HS-5 (cell line): Measurements from ENCODE around the gene G3BP1.
A peak's percentile ranks its signal among the peaks of the same experiment; 100 is the strongest.
"Not testable (repeated sequence)": the region's sequence is repeated elsewhere in the genome, so short reads cannot be mapped to it uniquely, and the experiment has no call there.

ENCODE experiments used
- DNase-seq: peaks from one replicate; pipeline ENCODE4 v3.0.0-alpha.2; 2012; ENCODE audit warnings: low read depth

G3BP1 gene

DNA sequence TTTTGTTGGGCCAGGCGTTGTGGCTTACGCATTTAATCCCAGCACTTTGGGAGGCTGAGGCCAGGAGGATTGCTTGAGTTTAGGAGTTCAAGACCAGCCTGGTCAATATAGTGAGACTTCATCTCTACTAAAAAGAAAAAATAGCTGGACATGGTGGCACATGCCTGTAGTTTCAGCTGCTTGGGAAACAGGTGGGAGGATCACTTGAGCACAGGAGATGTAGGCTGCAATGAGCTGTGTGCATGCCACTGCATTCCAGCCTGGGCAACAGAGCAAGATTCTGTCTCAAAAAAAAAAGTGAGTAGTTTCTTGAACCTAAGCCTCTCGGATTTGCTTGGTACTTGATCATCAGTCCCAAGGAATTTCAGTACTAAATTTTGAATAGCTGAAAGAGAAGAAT lies 26.9 kb downstream of the G3BP1 start:
- no peak for DNase-seq

DNA sequence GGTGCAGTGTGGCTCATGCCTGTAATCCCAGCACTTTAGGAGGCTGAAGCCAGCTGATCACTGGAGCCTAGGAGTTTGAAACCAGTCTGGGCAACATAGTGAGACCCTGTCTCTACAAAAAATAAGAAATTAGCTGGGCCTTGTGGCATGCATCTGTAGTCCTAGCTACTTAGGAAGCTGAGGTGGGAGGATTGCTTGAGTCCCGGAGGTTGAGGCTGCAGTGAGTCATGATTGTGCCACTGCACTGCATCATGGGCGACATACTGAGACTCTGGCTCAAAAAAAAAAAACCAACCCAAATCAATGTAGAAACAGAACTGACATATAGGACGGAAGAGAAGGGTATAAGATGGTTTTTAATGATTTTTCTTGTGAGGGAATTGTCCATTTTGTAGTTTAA lies 27.7 kb downstream of the G3BP1 start:
- no peak for DNase-seq

DNA sequence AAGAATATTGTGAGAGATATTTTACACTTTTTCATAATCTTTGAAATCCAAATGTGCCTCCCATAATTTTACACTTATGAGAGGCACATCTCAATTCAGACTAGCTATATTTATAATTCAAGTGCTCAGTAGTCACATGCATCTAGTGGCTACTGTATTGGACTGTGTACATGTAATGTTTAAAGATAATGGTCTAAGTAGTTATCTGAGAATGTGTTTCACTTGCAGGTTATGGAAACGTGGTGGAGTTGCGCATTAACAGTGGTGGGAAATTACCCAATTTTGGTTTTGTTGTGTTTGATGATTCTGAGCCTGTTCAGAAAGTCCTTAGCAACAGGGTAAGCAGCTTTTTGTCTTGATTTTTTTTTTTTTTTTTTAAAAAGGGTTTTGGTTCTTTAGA lies 28.8 kb downstream of the G3BP1 start:
- DNase-seq: no peak

DNA sequence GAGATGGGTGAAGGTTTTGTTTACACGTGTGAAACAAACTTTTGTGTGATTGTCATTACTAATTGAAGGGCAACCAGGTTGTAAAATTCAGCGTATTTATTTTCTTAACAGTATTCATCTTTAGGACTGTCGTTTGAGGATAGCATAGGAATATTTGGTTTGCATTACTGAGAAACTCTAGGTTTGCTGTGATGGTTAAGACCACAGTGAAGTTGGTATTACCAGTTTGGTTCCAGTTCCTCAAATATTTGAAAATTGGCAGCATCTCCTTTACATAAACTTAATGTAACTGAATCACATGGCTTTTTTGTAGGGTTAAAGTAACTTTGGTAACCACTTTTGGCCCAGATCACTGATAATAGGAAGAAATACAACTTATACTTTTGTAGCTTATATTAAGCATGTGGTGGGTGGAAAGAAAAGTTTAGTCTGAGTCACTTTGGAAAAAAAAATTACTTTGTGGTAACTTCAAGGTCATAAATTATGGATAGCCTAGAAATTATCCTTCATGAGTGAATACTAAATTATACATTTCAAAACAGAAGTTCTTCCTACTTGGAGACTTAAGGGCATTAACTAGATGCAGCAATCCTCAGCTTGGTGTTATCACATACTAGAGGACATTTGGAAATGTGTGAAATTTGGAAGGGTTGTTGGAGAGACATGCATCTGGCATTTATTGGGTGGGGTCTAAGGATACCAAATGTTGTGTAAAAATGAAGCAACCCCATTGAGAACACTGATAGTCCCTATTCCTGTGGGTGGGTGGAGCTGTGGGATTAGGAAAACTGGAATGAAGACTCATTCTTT lies 33.9 kb downstream of the G3BP1 start:
- peak; percentile 46 for DNase-seq

DNA sequence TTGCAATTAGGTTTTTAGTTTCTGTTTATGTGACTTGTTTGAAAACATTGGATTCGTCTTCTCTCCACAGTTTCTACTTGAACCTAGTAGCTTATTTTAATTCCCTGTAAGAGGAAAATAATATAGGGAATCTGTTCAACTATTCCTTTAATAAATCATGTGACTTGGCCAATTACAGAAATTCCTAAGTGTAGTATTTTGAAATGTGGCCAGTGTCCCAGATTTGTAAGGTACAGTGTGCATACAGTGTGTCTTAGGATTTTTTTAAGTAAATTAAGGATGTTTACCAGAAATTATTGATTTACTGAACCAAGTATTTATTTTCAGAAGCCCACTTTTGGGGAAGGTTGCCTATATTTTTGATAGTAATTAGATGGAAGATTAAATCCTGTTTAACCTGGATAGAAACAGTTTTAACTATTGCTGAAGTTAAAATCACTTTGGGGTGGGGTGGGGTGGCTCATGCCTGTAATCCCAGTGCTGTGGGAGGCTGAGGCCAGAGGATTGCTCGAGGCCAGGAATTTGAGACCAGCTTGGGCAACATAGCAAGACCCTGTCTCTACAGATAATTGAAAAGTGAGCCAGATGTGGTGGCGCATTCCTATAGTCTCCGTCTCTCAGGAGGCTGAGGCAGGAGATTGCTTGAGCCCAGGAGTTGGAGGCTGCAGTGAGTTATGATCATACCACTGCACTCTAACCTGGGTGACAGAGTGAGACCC lies 36.9 kb downstream of the G3BP1 start:
- DNase-seq: no peak

DNA sequence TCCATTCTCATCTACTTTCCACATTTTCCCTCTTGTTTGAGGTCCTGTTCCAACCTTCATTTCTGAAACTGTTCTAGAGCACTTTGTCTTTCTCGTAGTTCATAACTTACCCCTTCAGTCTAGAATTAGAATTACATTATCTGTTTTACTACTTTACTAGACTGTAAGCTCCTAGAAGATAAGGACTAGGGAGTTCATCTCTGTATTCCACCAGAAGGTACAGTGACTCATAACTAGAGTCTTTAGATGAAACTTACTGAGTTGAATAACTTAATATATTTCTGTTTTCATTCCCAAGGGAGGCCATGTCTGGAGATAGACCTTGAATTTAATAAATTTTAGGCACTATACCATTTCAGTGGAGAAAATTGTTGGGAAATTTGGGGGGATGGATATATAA lies 38.7 kb downstream of the G3BP1 start:
- DNase-seq: no peak

DNA sequence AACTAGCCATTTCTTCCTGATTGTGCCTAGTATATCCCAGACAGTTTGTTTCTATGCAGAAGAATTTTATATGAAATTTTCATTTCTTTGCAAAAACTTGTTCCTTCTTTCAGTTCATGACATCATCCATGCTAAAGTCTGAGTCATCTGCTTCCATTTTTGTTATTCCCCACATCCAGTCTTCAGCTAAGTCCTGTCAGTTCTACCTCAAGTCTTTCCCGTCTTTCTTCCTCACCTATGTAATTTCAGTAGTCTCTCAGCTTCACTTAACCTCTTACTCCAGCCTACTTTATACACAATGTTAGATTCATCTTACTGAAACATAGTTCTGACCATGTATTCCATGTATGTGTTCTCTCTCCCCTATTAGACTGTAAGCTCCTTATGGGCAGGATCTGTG lies 39.1 kb downstream of the G3BP1 start:
- no peak for DNase-seq

DNA sequence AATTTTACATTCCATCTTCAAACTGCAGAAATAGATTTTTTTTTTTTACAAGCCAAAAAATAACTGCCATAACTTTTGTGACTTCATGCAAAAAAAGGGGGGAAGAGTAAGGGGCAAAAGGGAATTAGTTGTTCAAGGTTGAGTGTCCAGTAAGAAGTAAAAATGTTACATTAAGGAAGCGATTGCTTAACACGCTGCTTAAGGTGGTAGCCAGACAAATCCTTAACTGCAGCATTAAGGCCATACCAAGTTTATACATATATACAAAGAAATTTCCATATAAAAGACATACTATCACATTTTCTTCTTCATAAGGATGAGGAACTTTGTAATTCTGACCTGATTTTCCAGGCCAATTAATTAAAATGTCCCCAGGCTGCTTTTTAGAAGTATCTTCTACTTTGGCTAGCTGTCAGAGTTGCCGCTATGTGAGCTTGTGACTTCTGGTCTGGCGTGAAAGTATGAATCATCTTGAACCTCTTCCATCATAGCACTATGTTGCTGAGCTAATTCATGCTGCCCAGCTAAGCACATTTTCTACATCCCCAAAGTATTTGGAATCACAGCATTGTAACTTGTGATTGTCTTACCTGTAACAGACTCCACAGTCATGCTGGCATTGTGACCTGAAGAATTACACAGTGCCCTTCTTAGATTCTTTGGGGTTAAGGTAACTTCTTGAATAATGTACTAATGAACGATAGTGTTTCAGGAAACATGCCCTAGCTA lies 40.0 kb downstream of the G3BP1 start:
- DNase-seq: no peak

DNA sequence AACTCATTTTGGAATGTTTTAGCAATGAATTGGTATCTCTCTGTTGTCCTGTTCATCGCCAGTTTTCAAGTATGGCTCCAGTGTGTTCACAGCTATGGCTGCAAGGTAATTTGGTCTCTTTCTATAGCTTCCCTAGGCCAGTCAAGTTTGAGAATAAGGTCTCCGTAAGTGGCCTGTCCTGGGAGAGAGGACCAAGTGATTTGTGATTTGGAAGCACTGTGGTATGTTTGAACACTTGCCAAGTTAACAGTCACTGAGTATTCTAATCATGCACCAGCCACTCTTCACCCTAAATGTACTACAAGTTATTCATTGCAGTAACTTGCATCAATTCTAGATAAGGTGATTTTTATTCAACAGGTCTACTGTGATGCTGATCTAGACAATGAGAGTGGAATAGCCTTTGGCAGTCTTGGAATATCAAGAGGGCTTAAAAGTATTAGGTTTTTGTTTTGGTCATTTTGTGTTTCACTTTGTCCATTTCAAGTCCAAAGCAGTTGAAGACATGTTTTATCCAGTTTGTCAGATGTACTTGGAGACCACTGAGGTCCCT lies 41.1 kb downstream of the G3BP1 start:
- DNase-seq: no peak

DNA sequence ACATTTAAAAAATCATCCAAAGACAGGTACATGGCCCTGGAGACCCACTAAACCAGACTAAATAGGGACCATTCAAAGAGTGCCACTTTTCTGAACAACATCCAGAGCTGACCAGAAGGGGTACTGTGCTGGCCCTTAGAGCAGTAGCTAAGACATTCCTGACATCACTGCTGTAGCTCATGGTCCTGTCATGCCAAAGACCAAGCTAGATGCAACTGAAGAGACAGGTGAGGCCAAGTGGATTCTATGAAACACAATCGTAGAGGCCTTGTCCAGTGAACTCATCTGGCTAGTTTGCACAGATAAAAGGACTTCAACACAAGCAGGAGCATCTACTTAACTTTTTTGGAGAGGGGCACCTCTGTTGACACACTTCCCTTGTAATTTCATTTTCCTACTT lies 43.3 kb downstream of the G3BP1 start:
- no peak for DNase-seq

DNA sequence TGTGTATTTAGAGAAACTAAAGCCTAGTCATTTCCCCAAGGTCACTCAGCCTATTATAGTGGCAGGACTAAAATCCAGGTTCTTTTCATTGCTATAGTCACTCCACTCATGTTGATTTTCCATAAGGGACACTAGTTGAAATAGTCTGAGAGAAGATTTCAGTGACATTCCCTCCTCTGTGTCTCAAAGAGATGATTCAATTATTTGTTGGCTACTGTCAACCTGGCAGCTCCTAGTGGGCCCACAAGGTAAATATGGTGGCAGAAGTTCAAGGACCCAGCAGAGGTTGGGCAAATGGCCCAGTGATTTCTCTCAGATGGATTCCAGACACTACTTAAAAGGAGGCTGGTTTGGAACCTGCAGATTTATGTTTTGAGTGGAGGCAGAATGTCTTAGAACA lies 48.1 kb downstream of the G3BP1 start:
- DNase-seq: no peak

DNA sequence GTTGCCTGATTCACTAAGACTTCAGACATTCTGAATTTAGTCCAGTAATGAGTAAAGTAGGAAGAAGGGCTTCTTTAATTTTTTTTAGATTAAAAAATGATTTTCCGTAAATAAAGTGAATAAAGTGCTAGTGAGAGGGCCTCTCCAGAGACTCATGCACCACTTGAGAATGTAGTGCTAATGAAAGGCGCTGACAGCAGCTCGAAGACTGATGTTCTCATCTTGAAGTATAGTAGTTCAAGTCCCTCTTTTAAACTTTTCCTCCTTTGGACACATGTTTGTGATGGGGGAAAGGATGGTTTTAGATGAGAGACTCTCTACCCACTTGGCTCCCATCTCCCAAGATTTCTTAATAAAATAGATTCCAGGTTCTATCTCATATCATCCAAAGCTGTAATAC lies 48.5 kb downstream of the G3BP1 start:
- no peak for DNase-seq

DNA sequence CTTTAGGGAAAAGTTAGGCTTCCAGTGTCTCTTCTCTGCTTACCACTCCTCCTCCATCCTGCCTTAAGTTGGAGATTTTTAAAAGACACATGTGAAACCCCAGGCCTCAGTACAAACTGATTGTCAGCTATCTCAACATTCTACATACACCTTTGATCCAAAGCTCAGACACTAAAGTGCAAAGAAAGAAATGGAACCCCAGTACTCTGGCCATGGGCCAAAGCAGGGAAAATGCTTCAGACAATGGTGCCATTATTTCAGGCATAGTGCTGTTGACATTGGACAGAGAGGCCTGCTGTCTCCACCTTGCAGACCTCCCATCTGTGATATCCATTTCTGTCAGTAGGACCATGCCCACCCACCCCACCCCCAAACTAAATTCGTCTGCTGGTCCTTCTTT lies 49.1 kb downstream of the G3BP1 start:
- no peak for DNase-seq

DNA sequence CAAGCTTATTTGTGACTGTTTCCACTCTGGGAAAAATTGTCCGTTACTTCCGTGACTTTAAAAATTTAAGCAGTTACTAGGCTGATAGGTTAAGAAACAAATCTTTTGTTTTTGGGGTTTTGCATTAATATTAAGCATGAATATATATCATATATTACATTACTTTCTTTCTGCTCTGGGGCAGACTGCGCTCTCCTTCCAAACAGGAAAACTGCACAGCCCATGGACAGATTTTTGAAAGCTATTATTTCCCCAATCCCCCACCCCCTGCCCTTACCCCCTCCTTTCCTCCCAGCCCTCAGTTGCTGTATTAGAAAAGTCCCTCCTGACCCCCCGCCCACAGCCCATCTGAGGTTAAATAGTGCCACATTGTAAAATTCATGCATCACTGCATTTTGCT lies 50.4 kb downstream of the G3BP1 start:
- no peak for DNase-seq

DNA sequence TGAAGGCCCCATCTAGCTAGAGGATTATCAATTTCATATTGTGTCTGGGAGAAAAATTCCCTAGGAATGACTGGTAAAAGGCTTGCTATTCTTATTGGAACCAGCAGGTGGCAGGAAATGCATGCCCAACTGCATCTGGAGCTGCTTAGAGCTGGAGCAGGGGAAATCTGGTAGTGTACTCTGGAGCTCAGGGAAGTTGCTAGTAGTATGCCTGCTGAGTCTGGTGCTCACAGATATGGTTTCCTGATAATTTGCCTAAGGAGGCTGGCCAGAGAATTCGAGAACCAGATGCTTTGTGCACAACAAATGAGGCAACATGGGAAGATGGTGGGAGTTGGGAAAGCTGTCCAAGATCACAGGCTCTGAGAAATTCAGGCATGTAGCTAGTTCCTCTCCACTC lies 53.7 kb downstream of the G3BP1 start:
- DNase-seq: peak; percentile 32

DNA sequence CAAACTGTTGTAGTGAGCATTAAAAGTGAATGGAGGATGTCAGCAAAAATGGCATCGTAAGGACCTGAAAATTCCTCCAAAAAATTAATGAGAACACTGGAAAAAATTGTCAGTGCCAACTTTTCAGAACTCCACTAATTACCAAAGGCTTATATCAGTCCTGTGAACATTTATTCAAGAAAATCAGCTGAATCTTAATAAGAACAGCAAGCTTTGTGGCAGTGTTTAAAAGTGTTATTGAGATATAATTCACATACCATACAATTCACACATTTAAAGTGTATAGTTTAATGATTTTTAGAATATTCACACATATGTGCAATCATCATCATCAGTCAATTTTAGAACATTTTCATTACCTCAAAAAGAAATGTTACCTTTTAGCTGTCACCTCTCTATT lies 57.6 kb downstream of the G3BP1 start:
- no peak for DNase-seq

DNA sequence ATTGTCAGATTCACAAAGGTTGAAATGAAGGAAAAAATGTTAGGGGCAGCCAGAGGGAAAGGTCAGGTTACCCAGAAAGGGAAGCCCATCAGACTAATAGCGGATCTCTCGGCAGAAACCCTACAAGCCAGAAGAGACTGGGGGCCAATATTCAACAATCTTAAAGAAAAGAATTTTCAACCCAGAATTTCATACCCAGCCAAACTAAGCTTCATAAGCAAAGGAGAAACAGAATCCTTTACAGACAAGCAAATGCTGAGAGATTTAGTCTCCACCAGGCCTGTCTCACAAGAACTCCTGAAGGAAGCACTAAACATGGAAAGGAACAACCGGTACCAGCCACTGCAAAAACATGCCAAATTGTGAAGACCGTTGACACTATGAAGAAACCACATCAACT lies 61.1 kb downstream of the G3BP1 start:
- DNase-seq: not testable (repeated sequence)

DNA sequence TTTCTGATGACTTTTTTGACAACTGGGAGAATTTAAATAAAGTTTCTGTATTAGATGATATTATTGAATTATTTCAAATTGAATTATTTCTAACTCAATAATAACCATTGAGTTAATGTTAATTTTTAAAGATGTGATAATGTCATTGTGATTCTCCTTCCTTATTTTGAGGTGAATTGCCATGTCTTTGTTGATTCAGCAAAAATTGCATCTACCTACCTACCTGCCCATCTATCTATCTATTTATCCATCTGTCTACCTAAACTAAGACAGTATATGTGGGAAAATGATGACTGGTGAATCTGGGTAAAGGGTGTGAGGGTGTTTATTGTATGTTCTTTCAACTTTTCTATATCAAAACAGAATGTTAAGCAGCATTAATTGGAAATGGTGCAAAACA lies 75.0 kb downstream of the G3BP1 start:
- DNase-seq: no peak

DNA sequence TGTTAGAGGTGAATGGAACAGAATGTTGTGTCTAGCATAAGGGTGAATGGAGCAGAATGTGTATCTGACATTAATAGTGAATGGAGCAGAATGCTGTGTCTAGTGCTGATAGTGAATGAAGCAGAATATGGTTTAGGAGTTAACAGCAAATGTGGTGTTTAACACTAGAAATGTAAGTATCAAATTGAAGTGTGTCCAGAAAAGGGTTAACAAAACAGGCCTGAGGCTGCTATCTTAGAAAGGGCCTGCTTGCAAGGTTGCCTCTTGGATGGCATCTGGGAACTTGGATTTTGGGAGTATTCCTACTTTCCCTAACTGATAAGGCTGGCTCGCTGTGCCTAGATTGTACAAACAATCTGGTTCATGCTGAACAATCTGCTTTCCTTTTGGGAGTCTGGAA lies 76.1 kb downstream of the G3BP1 start:
- DNase-seq: no peak

DNA sequence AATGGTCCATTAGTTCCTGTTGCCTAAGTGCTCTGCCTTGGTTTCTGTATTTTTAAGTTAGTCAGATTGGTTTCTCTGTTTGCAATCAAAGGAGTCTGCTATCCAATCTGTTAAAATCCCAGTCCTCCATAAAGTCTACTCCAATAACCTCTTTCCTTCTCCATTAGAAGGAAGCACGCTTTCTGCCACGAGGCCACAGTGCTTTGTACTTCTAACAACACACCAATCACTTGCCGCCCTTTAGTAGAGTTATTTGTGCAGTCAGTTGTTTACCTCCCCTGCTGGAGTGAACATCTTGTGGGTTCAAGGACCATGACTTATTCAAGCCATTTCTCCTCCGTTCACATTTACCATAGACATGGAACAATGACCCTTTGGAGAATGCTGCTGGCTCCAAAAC lies 83.9 kb downstream of the G3BP1 start:
- no peak for DNase-seq

DNA sequence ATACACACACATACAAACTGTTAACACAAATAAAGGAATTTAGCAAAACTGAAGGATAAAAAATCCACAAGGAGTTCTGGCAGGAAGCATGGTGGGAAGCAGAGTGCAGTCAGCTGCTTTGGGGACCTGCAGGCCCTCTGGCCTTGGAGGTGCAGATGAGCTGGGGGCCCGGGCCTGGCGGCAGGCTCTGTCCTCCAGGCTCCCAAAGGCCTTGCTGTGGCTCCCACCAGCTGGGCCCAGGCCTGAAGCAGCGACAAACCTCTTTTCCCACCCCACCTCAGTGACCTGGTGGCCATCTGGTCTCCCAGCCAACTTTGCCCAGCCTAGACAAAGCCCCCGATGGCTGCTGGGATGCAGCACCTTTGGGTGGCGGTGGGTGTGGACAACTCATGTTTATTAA lies 85.1 kb downstream of the G3BP1 start:
- DNase-seq: no peak

DNA sequence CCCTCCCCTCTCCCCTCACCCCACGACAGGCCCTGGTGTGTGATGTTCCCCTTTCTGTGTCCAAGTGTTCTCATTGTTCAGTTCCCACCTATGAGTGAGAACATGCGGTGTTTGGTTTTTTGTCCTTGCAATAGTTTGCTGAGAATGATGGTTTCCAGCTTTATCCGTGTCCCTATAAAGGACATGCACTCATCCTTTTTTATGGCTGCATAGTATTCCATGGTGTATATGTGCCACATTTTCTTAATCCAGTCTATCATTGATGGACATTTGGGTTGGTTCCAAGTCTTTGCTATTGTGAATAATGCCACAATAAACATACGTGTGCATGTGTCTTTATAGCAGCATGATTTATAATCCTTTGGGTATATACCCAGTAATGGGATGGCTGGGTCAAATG lies 89.1 kb downstream of the G3BP1 start:
- not testable (repeated sequence) for DNase-seq
